GM21786 (cell line): Measurements from ENCODE around the gene FARP1.

Experiments used
- ATAC-seq: cut with Tn5 transposase; IDR thresholded peaks from one replicate; pipeline ENCODE4 v1.9.1; 2021; ENCODE audit not compliant: unreplicated experiment

The FARP1 gene

DNA sequence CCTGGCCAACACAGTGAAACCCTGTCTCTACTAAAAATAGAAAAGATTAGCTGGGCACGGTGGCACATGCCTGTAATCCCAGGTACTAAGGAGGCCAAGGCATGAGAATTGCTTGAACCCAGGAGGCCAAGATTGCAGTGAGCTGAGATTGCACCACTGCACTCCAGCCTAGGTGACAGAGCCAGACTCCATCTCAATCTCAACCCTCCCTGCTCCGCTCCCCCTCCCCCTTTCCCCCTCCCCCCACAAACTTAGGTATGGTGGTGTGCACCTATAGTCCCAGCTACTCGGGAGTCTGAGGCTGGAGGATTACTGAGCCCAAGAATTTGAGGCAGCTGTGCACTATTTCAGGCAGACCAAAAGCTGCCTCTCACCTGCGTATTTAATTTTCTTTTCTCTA, 55.8 kb downstream of the FARP1 start:
- no peak for ATAC-seq

DNA sequence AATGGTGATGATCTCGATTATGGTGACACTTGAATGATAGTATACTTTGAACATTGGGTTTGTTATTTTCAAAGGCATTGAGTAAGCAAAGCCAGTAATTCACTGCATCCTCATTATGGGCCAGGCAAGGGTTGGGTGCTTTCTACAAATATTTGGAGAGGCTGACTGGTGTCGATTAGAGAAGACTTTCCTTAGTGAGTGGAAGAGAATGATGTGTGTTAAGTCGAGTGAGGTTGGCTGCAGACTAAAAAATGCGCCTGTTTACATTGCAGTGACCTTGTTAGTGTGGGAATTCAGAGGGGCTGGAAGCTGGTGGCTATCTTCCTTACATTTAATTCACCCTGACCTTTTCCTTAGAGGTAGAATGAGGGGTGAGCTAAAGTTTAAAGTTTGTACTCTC, 56.6 kb downstream of the FARP1 start:
- no peak for ATAC-seq

DNA sequence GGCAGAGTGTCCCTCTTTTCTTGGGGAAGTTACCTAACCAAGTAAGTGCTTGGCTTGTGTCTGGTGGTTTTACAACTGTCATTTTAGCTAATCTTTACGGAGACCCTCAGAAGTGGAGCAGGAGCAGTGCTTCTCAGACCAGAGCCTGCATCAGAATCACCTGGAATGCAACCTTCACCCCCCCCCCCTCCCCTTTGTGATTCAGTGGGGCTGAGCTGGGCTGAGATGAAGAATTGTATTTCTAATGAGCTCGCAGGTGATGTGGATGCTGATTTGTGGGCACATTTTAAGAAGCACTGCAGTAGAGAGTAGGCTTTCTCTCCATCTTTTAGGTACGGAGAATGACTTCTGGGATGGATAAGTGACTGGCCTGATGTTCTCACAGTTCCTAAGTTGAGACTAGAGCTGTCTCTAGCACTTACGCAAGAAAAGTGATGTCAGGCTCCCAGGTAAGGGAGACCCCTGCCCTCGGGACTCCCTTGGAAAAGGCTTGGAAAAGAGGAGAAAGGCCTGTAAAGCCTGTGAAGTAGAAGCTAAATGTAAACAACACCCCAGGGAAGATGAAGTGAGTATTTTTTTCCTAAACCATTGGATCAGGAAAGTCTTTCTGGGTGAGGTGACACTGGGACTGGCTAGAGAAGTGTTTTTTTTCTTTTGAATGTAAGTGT, 57.5 kb downstream of the FARP1 start:
- ATAC-seq, result no peak

- no peak for ATAC-seq
These were observed 58.3 kb downstream of the FARP1 start for GRCh38 chr13:98201189-98201588.

GRCh38 chr13:98201984-98202383, 59.1 kb downstream of the FARP1 start:
- peak; percentile 51 for ATAC-seq

- no peak for ATAC-seq
These were observed 60.9 kb downstream of the FARP1 start for GRCh38 chr13:98203646-98204326.

GRCh38 chr13:98204546-98204945, 61.7 kb downstream of the FARP1 start:
- ATAC-seq, result no peak

GRCh38 chr13:98206946-98207345, 64.1 kb downstream of the FARP1 start:
- no peak for ATAC-seq

- ATAC-seq, result no peak
These were observed 64.5 kb downstream of the FARP1 start for GRCh38 chr13:98207416-98207815.

GRCh38 chr13:98208606-98209005, 65.7 kb downstream of the FARP1 start:
- ATAC-seq, result no peak

GRCh38 chr13:98212763-98213162, 69.9 kb downstream of the FARP1 start:
- ATAC-seq, result no peak

DNA sequence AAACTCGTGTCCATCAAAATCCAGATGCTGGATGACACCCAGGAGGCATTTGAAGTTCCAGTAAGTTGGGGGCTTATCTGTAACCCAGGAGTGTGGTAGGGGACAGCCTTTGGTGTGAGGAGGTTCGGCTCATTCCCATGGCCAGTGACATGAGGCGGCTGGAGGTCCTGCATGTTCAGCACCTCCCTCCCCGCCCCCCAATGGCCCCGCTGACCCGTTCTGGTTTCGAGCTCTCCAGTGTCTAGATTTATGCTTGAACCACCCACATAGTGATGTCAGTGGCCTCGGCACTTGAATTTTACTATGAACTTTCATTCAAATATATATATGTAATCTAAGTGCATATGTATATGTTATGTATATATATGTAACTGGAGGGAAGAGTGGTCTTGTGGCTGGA, 70.5 kb downstream of the FARP1 start:
- no peak for ATAC-seq

GRCh38 chr13:98214008-98214643, 71.2 kb downstream of the FARP1 start:
- ATAC-seq, result no peak

DNA sequence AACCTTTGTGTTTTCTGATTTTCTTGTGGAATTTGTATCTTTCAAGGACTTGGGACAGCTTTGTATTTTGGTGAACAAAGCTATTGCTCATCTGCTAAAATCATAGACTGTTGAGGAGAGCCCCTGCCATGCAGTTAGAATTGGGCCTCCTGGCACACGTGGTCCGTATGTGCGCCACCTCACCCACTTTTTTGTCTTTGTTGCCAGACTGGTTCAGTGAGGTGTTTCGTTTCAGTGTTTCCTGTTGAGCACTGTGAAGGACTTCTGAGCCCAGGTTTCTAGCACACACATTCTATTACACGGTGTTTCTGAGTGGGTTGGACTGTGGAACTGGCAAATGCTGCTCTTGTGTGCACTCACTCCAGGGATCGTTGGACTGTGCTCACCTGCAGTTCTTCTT, 71.8 kb downstream of the FARP1 start:
- ATAC-seq, result no peak

DNA sequence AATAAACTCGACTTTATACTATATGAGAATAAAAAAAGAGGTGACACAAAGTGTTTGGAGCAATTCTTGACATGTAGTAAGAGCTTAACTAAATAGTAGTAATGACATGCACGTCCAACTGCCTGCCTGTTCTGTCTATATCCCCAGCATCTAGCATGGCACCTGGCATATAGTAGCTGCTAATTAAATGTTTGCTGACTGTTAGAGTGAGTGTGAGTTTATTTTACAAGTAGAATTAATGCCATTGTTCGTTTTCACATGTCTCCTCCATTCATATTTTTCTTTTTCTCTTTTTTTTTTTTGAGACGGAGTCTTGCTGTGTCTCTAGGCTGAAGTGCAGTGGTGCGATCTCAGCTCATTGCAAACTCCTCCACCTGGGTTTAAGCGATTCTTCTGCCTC, 72.6 kb downstream of the FARP1 start:
- no peak for ATAC-seq

- ATAC-seq, result peak; percentile 22
These were observed 73.3 kb downstream of the FARP1 start for GRCh38 chr13:98216135-98216565.

DNA sequence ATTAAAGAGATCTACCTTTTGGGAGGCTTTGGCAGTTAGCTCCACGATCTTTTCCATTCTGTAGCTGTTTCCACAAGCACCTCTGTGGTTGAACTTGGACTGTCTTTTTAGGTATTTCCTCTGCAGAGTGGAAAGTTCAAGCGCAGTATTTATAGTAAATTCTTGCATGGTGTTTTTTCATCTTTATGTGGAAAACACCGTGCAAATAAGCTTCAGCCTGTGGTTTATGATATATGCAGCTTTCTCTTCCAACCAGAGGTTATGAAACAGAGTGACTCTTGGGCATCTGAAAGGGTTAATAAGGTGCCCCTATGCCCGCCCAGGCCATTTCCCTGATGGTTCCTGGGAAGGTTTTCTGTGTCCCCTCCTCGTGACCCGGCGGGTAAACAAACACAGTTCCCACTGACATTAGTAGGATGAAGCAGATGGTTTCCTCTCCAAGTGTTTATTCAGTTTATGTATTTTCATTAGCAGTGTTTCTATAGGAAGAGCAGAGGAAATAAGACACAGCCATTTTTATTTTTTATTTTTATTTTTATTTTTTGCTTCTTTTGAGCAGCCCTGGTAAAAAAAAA, 73.9 kb downstream of the FARP1 start:
- ATAC-seq, result peak; percentile 67

- ATAC-seq, result no peak
These were observed 74.7 kb downstream of the FARP1 start for GRCh38 chr13:98217597-98217996.

DNA sequence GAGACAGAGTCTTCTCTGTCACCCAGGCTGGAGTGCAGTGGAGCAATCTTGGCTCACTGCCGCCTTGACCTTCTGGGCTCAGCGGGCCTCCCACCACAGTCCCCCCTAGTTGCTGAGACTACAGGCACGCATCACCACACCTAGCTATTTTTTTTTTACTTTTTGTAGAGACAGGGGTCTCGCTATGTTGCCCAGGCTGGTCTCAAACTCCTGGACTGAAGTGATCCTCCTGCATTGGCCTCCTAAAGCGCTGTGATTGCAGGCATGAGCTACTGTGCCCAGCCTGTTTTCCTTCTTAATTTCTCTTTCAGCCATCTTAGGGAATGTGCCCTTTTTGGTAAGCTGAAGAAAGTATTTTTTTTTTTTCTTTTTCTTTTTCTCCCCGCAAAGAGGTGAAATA, 76.8 kb downstream of the FARP1 start:
- no peak for ATAC-seq

DNA sequence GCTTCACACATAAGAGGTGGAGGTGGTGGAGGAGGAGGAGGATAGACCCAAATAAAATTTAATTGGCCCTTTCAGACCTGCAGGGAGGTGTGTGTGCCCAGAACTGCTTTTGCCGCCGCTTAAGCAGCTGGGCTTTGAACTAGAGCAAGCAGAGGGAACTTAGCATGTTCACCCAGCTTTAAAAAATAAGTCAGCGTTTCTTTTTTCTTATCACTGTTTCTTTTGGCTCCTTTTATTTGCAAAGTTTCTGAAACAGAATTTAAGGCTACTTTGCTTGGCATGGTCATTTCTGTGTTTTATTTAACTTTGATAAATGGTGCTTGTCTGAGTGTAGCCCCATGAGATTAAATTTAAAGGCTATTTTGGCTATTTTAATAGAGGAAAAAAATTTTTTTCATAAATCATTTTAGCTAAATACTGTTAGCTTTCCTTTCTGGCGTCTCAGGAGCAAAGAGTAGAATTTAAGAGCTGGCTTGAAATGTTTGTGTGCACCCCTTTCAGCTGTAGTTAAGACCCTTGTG, 77.4 kb downstream of the FARP1 start:
- no peak for ATAC-seq

GRCh38 chr13:98221234-98221633, 78.3 kb downstream of the FARP1 start:
- no peak for ATAC-seq

DNA sequence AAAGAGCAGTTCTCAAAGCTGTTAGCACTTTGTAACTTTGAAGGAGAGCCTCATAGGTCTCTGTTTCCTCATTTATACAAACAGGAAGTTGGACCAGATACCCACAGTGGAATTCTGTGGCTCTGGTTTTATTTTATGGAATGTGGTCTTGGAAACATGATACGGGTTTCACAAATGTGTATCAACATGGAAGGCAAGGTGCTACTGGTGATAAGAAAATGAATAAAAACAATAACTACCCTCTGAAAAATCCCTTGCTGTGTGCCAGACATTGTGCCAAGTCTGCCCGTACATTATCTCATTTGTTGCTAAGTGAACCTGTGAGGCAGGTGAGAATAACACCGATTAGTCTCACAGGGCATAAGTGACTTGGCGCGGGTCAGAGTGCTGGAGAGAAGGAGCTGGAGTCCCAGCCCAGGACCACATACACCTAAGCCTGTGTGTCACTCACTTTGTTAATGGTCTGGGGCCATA, 79.2 kb downstream of the FARP1 start:
- ATAC-seq, result no peak
